DMS53 treated with DMSO at 0.1 percent for 48 hours (cell line): ENCODE measurements around the gene ADGRE3.
"Not testable (repeated sequence)": the region's sequence is repeated elsewhere in the genome, so short reads cannot be mapped to it uniquely, and the experiment has no call there.

Experiments used
- DNase-seq: peaks from one replicate; lab custom pipeline; 2025; ENCODE audit not compliant: unreplicated experiment; lab: John Stamatoyannopoulos, UW

The ADGRE3 gene

GRCh38 chr19:14599548-14600147, 75.0 kb downstream of the ADGRE3 start:
- no peak for DNase-seq

GRCh38 chr19:14595558-14595957, 79.1 kb downstream of the ADGRE3 start:
- no peak for DNase-seq

DNA sequence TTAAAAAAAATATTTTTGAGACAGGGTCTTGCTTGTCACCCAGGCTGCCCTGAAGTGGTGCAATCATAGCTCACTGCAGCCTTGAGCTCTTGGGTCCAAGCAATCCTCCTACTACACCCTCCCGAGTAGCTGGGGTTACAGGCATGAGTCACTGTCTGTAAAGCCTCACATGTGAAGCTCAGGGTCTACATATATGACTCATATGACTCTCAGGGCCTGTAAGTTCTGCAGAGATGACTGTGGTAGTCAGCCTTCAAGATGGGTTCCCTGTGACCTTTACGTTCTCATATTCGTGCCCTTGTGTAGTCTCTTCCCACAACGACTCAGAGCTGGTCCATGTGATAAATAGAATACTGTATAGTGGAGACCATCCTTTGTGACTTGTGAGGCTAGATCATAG, 85.2 kb downstream of the ADGRE3 start:
- DNase-seq = not testable (repeated sequence)

DNA sequence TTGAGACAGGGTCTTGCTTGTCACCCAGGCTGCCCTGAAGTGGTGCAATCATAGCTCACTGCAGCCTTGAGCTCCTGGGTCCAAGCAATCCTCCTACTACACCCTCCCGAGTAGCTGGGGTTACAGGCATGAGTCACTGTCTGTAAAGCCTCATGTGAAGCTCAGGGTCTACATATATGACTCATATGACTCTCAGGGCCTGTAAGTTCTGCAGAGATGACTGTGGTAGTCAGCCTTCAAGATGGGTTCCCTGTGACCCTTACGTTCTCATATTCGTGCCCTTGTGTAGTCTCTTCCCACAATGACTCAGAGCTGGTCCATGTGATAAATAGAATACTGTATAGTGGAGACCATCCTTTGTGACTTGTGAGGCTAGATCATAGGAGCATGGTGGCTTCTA, 89.5 kb downstream of the ADGRE3 start:
- not testable (repeated sequence) for DNase-seq

DNA sequence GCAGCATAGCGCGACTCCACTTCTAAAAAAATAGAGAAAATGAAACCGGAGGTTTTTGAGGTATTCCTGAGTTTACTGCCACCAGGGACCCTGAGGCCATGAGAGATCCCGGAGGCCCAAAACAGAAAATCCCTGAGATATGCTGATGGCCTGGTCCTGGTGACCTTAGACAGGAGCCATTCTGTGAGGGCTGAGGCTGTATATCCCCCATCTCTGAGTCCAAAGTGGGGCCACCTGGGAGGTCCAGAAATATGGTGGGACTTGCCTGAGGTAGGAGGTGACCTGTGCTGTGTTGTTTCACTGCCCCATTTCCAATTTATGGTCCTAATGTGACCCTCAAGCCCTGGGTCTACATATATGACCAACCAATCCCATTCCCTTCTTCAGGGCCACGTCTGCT, 90.3 kb downstream of the ADGRE3 start:
- not testable (repeated sequence) for DNase-seq

DNA sequence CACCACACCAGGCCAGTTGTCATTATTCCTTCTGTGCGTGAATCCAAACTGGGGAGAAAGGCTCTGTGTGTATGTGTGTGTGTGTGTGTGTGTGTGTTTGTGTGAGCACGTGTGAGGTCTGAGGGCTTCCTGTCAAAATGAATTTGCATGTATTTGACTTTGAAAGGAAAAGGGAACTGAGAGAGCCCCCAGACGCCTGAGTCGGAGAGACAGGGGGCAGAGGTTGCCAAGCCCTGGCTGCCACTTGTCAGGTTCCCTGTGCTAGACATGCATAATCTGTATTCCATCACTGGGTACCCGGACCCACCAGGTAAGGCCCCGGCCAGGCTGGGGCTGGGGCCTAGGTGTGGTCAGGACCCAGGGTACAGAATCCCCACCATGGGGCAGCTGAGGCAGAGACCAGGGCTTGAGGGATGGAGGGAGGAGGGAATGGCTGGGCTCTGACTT, 91.7 kb downstream of the ADGRE3 start, which contains the start of gene CLEC17A:
Gene CLEC17A (plus strand): TSS at position 191 of the 447 bp plus-strand sequence. CDS start 77 bp downstream, at position 268.
- DNase-seq = no peak

GRCh38 chr19:14580623-14581237, 93.9 kb downstream of the ADGRE3 start:
- no peak for DNase-seq

DNA sequence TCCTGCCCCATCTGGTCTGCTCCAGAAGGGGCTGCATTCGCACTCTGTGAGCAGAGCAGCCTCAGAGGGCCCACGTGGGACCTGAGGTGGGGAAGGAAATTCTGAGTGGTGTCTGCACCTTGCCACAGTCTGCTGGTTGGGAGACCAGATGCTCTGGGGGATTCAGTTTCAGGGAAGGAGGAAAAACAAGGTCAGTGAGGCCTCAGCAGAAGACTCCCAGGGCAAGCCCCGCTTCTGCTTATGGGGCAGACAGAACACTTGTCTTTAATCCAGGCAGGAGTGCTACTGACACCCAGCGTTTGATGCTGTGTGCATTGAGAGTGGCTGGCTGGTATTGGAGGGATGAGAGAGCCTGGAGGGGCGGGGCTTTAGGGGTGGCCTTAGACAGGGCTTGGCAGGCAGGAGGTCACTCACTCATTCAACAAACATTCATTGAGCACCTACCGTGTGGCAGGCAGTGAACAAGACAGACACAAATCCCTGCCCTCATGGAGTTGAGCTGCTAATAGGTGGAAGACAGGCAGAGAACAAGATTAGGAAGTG, 96.7 kb downstream of the ADGRE3 start:
- DNase-seq = no peak

- no peak for DNase-seq
Measured at GRCh38 chr19:14577264-14577663, 97.4 kb downstream of the ADGRE3 start.

DNA sequence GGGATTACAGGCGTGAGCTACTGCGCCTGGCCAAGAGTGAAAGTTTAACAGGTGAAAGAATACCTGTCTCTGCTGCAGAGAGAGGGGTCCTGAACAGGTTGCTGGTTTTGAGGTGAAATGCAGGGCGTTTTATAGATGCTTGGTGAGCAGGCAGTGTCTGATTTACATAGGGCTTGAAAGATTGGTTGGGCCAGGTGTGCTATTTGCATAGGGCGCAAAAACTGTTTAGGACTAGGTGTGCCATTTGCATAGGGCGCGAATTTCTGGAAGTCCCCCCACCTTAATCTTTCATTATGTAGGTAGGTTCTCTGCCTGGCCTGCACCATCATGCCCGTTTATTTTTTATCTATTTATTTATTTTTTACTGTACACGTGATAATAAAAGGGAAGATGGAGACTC, 98.3 kb downstream of the ADGRE3 start:
- no peak for DNase-seq

DNA sequence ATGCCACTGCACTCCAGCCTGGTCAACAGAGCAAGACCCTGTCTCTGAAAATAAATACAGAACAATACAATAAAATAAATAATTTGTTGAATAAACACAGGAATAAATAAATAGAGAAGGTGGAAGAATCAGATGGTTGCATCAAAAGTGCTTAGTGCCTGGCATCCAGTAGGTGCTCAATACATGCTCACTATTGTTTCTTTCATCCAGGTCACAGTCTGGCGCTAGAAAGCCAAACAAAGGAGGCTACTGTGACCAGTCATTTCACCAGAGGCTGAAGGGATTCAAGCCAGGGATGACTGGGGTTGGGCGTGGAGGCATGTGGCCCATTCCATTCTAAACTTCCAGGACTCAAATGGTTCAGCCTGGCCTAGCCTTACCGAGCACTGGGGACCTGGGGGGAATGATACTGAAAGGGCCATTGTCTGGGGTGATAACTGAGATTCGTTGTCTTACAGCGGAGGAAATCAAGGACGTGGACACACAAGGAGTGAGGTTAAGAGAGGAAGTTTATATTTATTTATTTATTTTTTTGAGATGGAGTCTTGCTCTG, 99.1 kb downstream of the ADGRE3 start:
- DNase-seq = no peak

DNA sequence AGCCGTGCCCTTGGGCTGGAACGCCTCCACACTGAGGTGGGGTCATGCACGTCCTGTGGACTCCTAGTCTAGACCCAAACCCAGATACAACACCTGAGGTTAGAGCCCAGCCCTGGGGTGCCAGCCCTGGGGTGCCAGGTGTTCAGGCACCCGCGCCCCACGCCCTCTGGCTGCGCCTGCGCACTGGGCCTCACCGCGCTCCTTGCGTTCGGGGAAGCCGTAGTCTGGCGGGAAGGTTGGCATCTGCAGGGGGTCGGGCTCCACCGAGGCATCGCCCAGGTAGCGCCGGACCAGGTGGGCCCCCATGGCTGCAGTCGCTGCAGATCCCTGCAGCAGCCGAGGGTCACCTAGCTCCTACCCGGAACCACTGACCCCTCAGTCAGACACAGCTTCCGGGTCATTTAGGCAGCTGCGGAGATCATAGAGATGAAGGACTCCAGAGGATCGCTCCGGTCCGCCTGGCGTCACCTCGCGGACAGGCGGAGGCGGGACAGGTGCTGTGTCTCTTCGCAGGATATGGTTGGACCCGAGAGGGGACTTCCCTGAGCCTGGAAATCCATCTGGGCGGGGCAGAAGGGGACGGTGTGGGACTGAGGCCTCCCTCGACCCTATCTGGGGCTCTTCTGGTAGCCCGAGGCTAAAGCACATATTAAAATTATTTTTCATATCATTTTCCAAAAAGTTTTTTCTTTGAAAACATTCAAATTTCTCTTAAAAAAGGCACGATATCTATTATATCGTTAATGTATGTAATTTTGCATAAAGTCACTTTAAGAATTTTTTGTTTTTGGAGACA, 102.8 kb downstream of the ADGRE3 start, which contains the start of gene NDUFB7:
Gene NDUFB7 (minus strand): TSS at position 372 of the 796 bp plus-strand sequence. CDS start 66 bp downstream, at position 306.
- DNase-seq = peak; percentile 77

GRCh38 chr19:14570864-14571527, 103.6 kb downstream of the ADGRE3 start:
- DNase-seq = no peak
